SKM-1 (cell line): ENCODE data around the gene HTR1A.

Experiments
- DNase-seq: peaks from one replicate; lab custom pipeline; 2025; ENCODE audit not compliant: unreplicated experiment; lab: John Stamatoyannopoulos, UW

HTR1A gene

GRCh38 chr5:63962279-63962678 lies at the start of gene HTR1A:
HTR1A (minus strand) TSS chr5:63962445; CDS start chr5:63961719, 726 bp downstream.
- no peak for DNase-seq

- DNase-seq, result no peak
These were observed 41.7 kb upstream of the HTR1A start for GRCh38 chr5:64003966-64004365.

GRCh38 chr5:64000096-64000495 lies 37.9 kb upstream of the HTR1A start:
- DNase-seq, result no peak

GRCh38 chr5:63987053-63987452 lies 24.8 kb upstream of the HTR1A start:
- DNase-seq, result no peak

- no peak for DNase-seq
These were observed 19.6 kb upstream of the HTR1A start for GRCh38 chr5:63981864-63982263.

GRCh38 chr5:63963926-63964325 lies 1.7 kb upstream of the HTR1A start:
- no peak for DNase-seq

GRCh38 chr5:63963080-63963735 lies 963 bp upstream of the HTR1A start:
- DNase-seq, result peak; percentile 53

- no peak for DNase-seq
These were observed 565 bp downstream of the HTR1A start for GRCh38 chr5:63961598-63962161.

- DNase-seq, result no peak
These were observed 1.1 kb downstream of the HTR1A start for GRCh38 chr5:63961125-63961597.

- DNase-seq, result no peak
These were observed 1.6 kb downstream of the HTR1A start for GRCh38 chr5:63960646-63961045.

- DNase-seq, result no peak
These were observed 2.9 kb downstream of the HTR1A start for GRCh38 chr5:63959177-63959982.

GRCh38 chr5:63958654-63959053 lies 3.6 kb downstream of the HTR1A start:
- no peak for DNase-seq

- DNase-seq, result no peak
These were observed 4.6 kb downstream of the HTR1A start for GRCh38 chr5:63957617-63958016.

- no peak for DNase-seq
These were observed 9.0 kb downstream of the HTR1A start for GRCh38 chr5:63953217-63953616.

GRCh38 chr5:63935103-63935502 lies 27.1 kb downstream of the HTR1A start:
- DNase-seq, result no peak

- DNase-seq, result no peak
These were observed 30.4 kb downstream of the HTR1A start for GRCh38 chr5:63931836-63932235.

GRCh38 chr5:63928451-63928850 lies 33.8 kb downstream of the HTR1A start:
- no peak for DNase-seq

GRCh38 chr5:63923914-63924313 lies 38.3 kb downstream of the HTR1A start:
- DNase-seq, result no peak

GRCh38 chr5:63919763-63920478 lies 42.3 kb downstream of the HTR1A start:
- no peak for DNase-seq

GRCh38 chr5:63916786-63917185 lies 45.5 kb downstream of the HTR1A start:
- no peak for DNase-seq

- DNase-seq, result no peak
These were observed 50.4 kb downstream of the HTR1A start for GRCh38 chr5:63911871-63912270.
